Endodermal cell (in vitro differentiated cells): ENCODE data around the gene TCFL5. TPM values are rescaled to one million over a fixed set of nuclear protein-coding genes. Genes with fewer than 3 reads are reported as not detected.

Experiments used
- DNase-seq: peaks from one replicate; pipeline ENCODE4 v3.0.0-alpha.2; 2017
- H3K27ac ChIP-seq: 2 replicates; pipeline ENCODE4 v1.5.1; 2013; ENCODE audit warnings: mild to moderate bottlenecking, low read depth, low read length, moderate library complexity
- H3K27me3 ChIP-seq: 2 replicates; pipeline ENCODE4 v1.6.1; 2013; ENCODE audit warnings: mild to moderate bottlenecking, low read length, moderate library complexity; ENCODE audit not compliant: insufficient read depth, control insufficient read depth, poor library complexity, severe bottlenecking
- H3K36me3 ChIP-seq: 2 replicates; pipeline ENCODE4 v1.7.0; 2013; ENCODE audit warnings: mild to moderate bottlenecking, low read length, moderate library complexity; ENCODE audit not compliant: control insufficient read depth, insufficient read depth
- H3K4me1 ChIP-seq: one replicate; pipeline ENCODE4 v1.7.0; 2013; ENCODE audit warnings: low read length; ENCODE audit not compliant: control insufficient read depth, insufficient read depth
- H3K4me3 ChIP-seq: 2 replicates; pipeline ENCODE4 v1.5.1; 2013; ENCODE audit warnings: mild to moderate bottlenecking, low read length, moderate library complexity
- H3K9ac ChIP-seq: 2 replicates; pipeline ENCODE4 v1.6.1; 2013; ENCODE audit warnings: mild to moderate bottlenecking, low read length, moderate library complexity; ENCODE audit not compliant: poor library complexity, severe bottlenecking; ENCODE audit errors: extremely low read depth
- H3K9me3 ChIP-seq: 2 replicates; pipeline ENCODE4 v1.6.1; 2013; ENCODE audit warnings: mild to moderate bottlenecking, low read length, moderate library complexity; ENCODE audit not compliant: control insufficient read depth
- H3K27ac Mint-ChIP-seq: 2 replicates; pipeline ENCODE4 v1.8.0; 2020; ENCODE audit warnings: mixed read lengths
- H3K27me3 Mint-ChIP-seq: 2 replicates; pipeline ENCODE4 v1.8.0; 2021; ENCODE audit warnings: mild to moderate bottlenecking, mixed read lengths; ENCODE audit not compliant: insufficient read depth
- H3K36me3 Mint-ChIP-seq: 2 replicates; pipeline ENCODE4 v1.8.0; 2020; ENCODE audit warnings: low read depth, mixed read lengths
- H3K4me1 Mint-ChIP-seq: 2 replicates; pipeline ENCODE4 v1.8.0; 2020; ENCODE audit warnings: mixed read lengths
- H3K4me3 Mint-ChIP-seq: 2 replicates; pipeline ENCODE4 v1.8.0; 2020; ENCODE audit warnings: mild to moderate bottlenecking, moderate library complexity, mixed read lengths
- H3K9me3 Mint-ChIP-seq: 2 replicates; pipeline ENCODE4 v1.8.0; 2020; ENCODE audit warnings: mild to moderate bottlenecking, mixed read lengths
- WGBS, 2 experiments: methylation state at CpG; one replicate each; pipeline versions ENCODE4 v1.1.5 to v1.1.7; 2013; ENCODE audit warnings: missing lambda C conversion rate in 2 of 2, mixed read lengths in 1 of 2; ENCODE audit not compliant: insufficient coverage in 1 of 2, insufficient read length in 1 of 2; 5-methylcytosine and 5-hydroxymethylcytosine counted together
- total RNA-seq, 2 donors: library from RNA; stranded (reverse); fragmentation: NEBNext Ultra II Directional in 1 of 2; extraction: Animal tissue kit (Norgen Biotek cat#: 25700) in 1 of 2; gene quantifications; 2 replicates in 1 of 2; 3 replicates in 1 of 2; pipeline ENCODE4 v1.2.1, GENCODE V29; 2021
- TF ChIP-seq, protein P1 (sequence below): fragments of 200-600 bp; sonication (generic); conservative IDR thresholded peaks from 2 replicates; pipeline ENCODE4 v1.5.0; 2021; ENCODE audit warnings: antibody characterized with exemption, mild to moderate bottlenecking

Gene TCFL5
- total RNA-seq, 2 donors from 2014 or later = 15.8 to 17.4 TPM

- TF ChIP-seq, protein P1, sequence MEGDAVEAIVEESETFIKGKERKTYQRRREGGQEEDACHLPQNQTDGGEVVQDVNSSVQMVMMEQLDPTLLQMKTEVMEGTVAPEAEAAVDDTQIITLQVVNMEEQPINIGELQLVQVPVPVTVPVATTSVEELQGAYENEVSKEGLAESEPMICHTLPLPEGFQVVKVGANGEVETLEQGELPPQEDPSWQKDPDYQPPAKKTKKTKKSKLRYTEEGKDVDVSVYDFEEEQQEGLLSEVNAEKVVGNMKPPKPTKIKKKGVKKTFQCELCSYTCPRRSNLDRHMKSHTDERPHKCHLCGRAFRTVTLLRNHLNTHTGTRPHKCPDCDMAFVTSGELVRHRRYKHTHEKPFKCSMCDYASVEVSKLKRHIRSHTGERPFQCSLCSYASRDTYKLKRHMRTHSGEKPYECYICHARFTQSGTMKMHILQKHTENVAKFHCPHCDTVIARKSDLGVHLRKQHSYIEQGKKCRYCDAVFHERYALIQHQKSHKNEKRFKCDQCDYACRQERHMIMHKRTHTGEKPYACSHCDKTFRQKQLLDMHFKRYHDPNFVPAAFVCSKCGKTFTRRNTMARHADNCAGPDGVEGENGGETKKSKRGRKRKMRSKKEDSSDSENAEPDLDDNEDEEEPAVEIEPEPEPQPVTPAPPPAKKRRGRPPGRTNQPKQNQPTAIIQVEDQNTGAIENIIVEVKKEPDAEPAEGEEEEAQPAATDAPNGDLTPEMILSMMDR = no peak
- Mint-ChIP-seq H3K27me3 (peaks cover 19% of the 10 kb centered on the region), H3K4me1 (no peaks in the 10 kb centered on the region), H3K4me3 (no peak overlapping the region), H3K27ac (no peak overlapping the region), H3K9me3 (no peaks in the 10 kb centered on the region), H3K36me3 (peaks cover 26% of the 10 kb centered on the region)
- Histone ChIP-seq H3K27ac (no peak overlapping the region), H3K4me1 (peaks cover 4% of the 10 kb centered on the region), H3K9ac (no peak overlapping the region), H3K36me3 (peaks cover 27% of the 10 kb centered on the region), H3K4me3 (no peak overlapping the region), H3K27me3 (peaks cover 16% of the 10 kb centered on the region), H3K9me3 (no peaks in the 10 kb centered on the region)
- DNase-seq = no peak
- 95 to 97% methylated on average over 5 to 8 of the region's 8 CpGs for WGBS, 2 experiments
Observed at GRCh38 chr20:62799036-62799435, 62.6 kb downstream of the TCFL5 start.

GRCh38 chr20:62797671-62798532 lies 63.7 kb downstream of the TCFL5 start:
- H3K4me1 ChIP-seq = peaks cover 4% of the 10 kb centered on the region
- H3K9me3 ChIP-seq = no peaks in the 10 kb centered on the region
- no peak overlapping the region for H3K27ac ChIP-seq
- no peak overlapping the region for H3K9ac ChIP-seq
- peaks cover 27% of the 10 kb centered on the region for H3K36me3 ChIP-seq
- no peak for DNase-seq
- H3K4me3 ChIP-seq = peak overlapping the region; percentile 71
- Mint-ChIP-seq H3K27me3 (peaks cover 15% of the 10 kb centered on the region), H3K9me3 (no peaks in the 10 kb centered on the region), H3K4me1 (no peaks in the 10 kb centered on the region), H3K27ac (no peak overlapping the region), H3K36me3 (peaks cover 26% of the 10 kb centered on the region), H3K4me3 (peak overlapping the region; percentile 70)
- H3K27me3 ChIP-seq = peaks cover 16% of the 10 kb centered on the region
- WGBS, 2 experiments = 90 to 91% methylated on average over 22 to 26 of the region's 26 CpGs
- TF ChIP-seq, protein P1 = no peak

DNA sequence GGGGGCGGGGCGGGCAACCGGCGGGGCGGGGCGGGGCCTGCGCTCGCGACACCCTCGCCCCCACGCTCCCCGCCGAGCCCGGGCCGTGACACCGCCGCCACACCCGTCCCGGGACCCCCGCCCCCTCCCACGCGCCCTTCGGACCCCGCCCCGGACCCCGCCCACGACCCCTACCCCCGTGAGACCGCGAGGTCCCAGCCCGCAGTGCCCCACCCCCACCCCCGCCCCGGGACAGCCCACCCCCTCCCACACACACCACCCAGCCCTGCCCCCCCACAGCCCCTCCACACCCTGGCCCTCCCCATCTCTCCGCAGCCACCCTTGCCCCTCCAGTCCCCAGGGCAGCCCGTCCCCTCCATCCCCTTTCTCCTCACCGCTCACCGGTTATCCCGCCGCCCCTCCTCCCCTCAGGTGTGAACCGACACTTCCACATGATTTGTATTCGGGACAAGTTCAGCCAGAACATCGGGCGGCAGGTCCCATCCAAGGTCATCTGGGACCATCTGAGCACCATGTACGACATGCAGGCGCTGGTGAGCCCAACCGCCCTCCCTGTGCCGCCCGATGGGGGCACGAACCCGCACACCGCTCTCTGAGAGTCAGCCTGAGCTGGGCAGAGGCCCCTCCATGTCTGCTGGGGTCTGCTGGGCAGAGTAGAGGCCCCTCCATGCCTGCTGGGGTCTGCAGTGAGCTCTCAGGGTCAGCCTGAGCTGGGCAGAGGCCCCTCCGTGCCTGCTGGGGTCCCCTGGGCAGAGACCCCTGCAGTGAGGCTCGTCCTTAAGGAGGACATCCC lies 64.7 kb downstream of the TCFL5 start:
- Mint-ChIP-seq H3K4me3 (peak overlapping the region; percentile 70), H3K4me1 (no peaks in the 10 kb centered on the region), H3K36me3 (peaks cover 26% of the 10 kb centered on the region), H3K27ac (peak overlapping the region; percentile 55), H3K27me3 (peaks cover 18% of the 10 kb centered on the region), H3K9me3 (no peaks in the 10 kb centered on the region)
- H3K4me3 ChIP-seq = peak overlapping the region; percentile 71
- TF ChIP-seq, protein P1 = no peak
- peaks cover 16% of the 10 kb centered on the region for H3K27me3 ChIP-seq
- H3K9ac ChIP-seq = no peak overlapping the region
- peaks cover 27% of the 10 kb centered on the region for H3K36me3 ChIP-seq
- H3K9me3 ChIP-seq = no peaks in the 10 kb centered on the region
- DNase-seq = peak; percentile 70
- H3K27ac ChIP-seq = no peak overlapping the region
- H3K4me1 ChIP-seq = peaks cover 4% of the 10 kb centered on the region
- 35 to 84% methylated on average over 8 to 30 of the region's 53 CpGs for WGBS, 2 experiments
